HG03378 (cell line): ENCODE results near the gene PLA2G12A.
"Not testable (repeated sequence)": the region's sequence is repeated elsewhere in the genome, so short reads cannot be mapped to it uniquely, and the experiment has no call there.

ENCODE experiments used
- ATAC-seq: cut with Tn5 transposase; IDR thresholded peaks from one replicate; pipeline ENCODE4 v1.9.1; 2021; ENCODE audit warnings: mild to moderate bottlenecking, moderate library complexity; ENCODE audit not compliant: unreplicated experiment

Gene PLA2G12A

GRCh38 chr4:109682875-109683274, 47.0 kb downstream of the PLA2G12A start:
- no peak for ATAC-seq

GRCh38 chr4:109678925-109679324, 50.9 kb downstream of the PLA2G12A start:
- ATAC-seq: not testable (repeated sequence)

GRCh38 chr4:109678472-109678871, 51.4 kb downstream of the PLA2G12A start:
- not testable (repeated sequence) for ATAC-seq

- ATAC-seq: no peak
Observed at GRCh38 chr4:109676886-109677285, 53.0 kb downstream of the PLA2G12A start.

GRCh38 chr4:109675843-109676242, 54.0 kb downstream of the PLA2G12A start:
- ATAC-seq: no peak

GRCh38 chr4:109675181-109675580, 54.7 kb downstream of the PLA2G12A start:
- no peak for ATAC-seq

GRCh38 chr4:109673303-109673702, 56.6 kb downstream of the PLA2G12A start:
- ATAC-seq: no peak

GRCh38 chr4:109672169-109672930, 57.5 kb downstream of the PLA2G12A start:
- no peak for ATAC-seq

GRCh38 chr4:109671350-109671749, 58.5 kb downstream of the PLA2G12A start:
- no peak for ATAC-seq

GRCh38 chr4:109665783-109666485, 63.9 kb downstream of the PLA2G12A start:
- ATAC-seq: no peak

- ATAC-seq: no peak
Observed at GRCh38 chr4:109662771-109663170, 67.1 kb downstream of the PLA2G12A start.

GRCh38 chr4:109662116-109662515, 67.8 kb downstream of the PLA2G12A start:
- ATAC-seq: no peak
